Adrenal gland (tissue), 12 donors: ENCODE measurements around the gene TFDP3. TPM values are rescaled to one million over a fixed set of nuclear protein-coding genes. Genes with fewer than 3 reads are reported as not detected.

ENCODE experiments used
- DNase-seq, 7 donors: peaks; one replicate each; pipeline ENCODE4 v3.0.0-alpha.2; 2019 to 2020
- H3K27ac ChIP-seq, 5 donors: fragments of 200-600 bp; sonication (generic) in 4 of 5; 1 replicate in 3 of 5; 2 replicates in 2 of 5; pipeline versions ENCODE4 v1.5.1 to v1.8.0; 2016 to 2020; ENCODE audit warnings: mild to moderate bottlenecking in 1 of 5
- H3K27me3 ChIP-seq: fragments of 200-600 bp; 2 replicates; pipeline ENCODE4 v1.8.0; 2021
- H3K36me3 ChIP-seq, 2 donors: fragments of 200-600 bp; replicated peaks in 1 of 2; 1 replicate in 1 of 2; 2 replicates in 1 of 2; pipeline versions ENCODE4 v1.5.1 to v1.8.0; 2018 to 2022
- H3K4me1 ChIP-seq, 2 donors: fragments of 200-600 bp; replicated peaks in 1 of 2; 1 replicate in 1 of 2; 2 replicates in 1 of 2; pipeline versions ENCODE4 v1.5.1 to v1.8.0; 2018 to 2021
- H3K4me3 ChIP-seq, 4 donors: fragments of 200-600 bp; sonication (generic) in 3 of 4; one replicate each; pipeline ENCODE4 v1.5.1; 2016 to 2018
- H3K9me3 ChIP-seq, 3 donors: fragments of 200-600 bp; sonication (generic) in 1 of 3; replicated peaks in 1 of 3; 1 replicate in 2 of 3; 2 replicates in 1 of 3; pipeline versions ENCODE4 v1.5.1 to v1.8.0; 2016 to 2021
- CTCF ChIP-seq, 6 experiments: fragments of 450-650 bp in 4 of 6; fragments of 200-600 bp in 2 of 6; sonication (generic) in 1 of 6; IDR thresholded peaks; 1 replicate in 5 of 6; 2 replicates in 1 of 6; pipeline versions ENCODE4 v1.5.1 to v1.8.0; 2016 to 2021; ENCODE audit warnings: antibody characterized with exemption in 6 of 6, mild to moderate bottlenecking in 2 of 6, moderate library complexity in 1 of 6
- POLR2A ChIP-seq, 2 donors: fragments of 450-650 bp; IDR thresholded peaks; one replicate each; pipeline ENCODE4 v1.6.1; 2017; ENCODE audit warnings: antibody characterized with exemption in 2 of 2, mild to moderate bottlenecking in 2 of 2, moderate library complexity in 1 of 2
- WGBS, 4 donors: extraction: QIAGEN DNeasy Blood & Tissue Kit in 2 of 4; methylation state at CpG; one replicate each; pipeline versions ENCODE4 v1.1.5 to v1.1.7; 2013 to 2017; 5-methylcytosine and 5-hydroxymethylcytosine counted together
- intact Hi-C, 2 donors: fragments of 100-400 bp; cut with DNase I; formaldehyde crosslinking; loops; one replicate each; pipeline versions ENCODE4 v1.14.1 to v1.15.0; 2022 to 2023
- polyA plus RNA-seq, 3 donors: library from polyadenylated mRNA; stranded (reverse); fragments of 200-250 nt in 2 of 3; fragments of 350-450 nt in 1 of 3; fragmentation: Illumina TruSeq in 1 of 3; extraction: RNeasy Lipid Tissue Mini Kit (QIAGEN cat#74804) in 1 of 3; gene quantifications; one replicate each; pipeline ENCODE4 v1.2.3, GENCODE V29; 2013 to 2014
- total RNA-seq, 9 donors: library from RNA; depleted of rRNA in 4 of 9; stranded (reverse); fragments of >200 nt in 4 of 9; fragments of 120-200 nt in 1 of 9; fragmentation: NEBNext Ultra II Directional in 1 of 9; extraction: Animal tissue kit (Norgen Biotek cat#: 25700) in 1 of 9; gene quantifications; one replicate each; pipeline versions ENCODE4 v1.1.0 to v1.2.4, GENCODE V29; 2013 to 2023
- donor health status: healthy with polysubstance abuse.
- donor health status: Bipolar disorder and iron deficiency.
- donor health status: DM: yes; HTN: yes; CAD: no.
- donor health status: DM: no; HTN: no; CAD: no.
- donor health status: DM: no; HTN: no; CAD: no.
- donor health status: DM: yes; HTN: yes; CAD: no.

Gene TFDP3
- total and polyA plus RNA-seq, 12 donors = not detected

- TF ChIP-seq POLR2A (IDR thresholded peaks at IDR 0.05) = no peak
- no peak for TF ChIP-seq CTCF (IDR thresholded peaks at IDR 0.05)
- WGBS, 4 donors = 71 to 81% (median 77%) methylated on average over 5 of the region's 5 CpGs
Measured at GRCh38 chrX:133213117-133213516, 5.0 kb downstream of the TFDP3 start.

GRCh38 chrX:133207751-133208150 lies 10.4 kb downstream of the TFDP3 start:
- Histone ChIP-seq H3K36me3 (no peaks in the 10 kb centered on the region), H3K27ac (no peak overlapping the region), H3K4me3 (no peak overlapping the region), H3K4me1 (no peaks in the 10 kb centered on the region), H3K27me3 (peaks cover 11% of the 10 kb centered on the region), H3K9me3 (no peaks in the 10 kb centered on the region)
- TF ChIP-seq POLR2A (IDR thresholded peaks at IDR 0.05) (no peak), CTCF (IDR thresholded peaks at IDR 0.05) (no peak)
- no peak for DNase-seq
- intact Hi-C loops = no loop called here
- 59 to 73% (median 66%) methylated on average over 2 of the region's 2 CpGs for WGBS, 4 donors

More at GRCh38 chrX:133213117-133213516, 5.0 kb downstream of the TFDP3 start:
- H3K27ac ChIP-seq = no peak overlapping the region
- DNase-seq = no peak
- no peak overlapping the region for H3K4me3 ChIP-seq
- H3K36me3 ChIP-seq = no peaks in the 10 kb centered on the region
- no peaks in the 10 kb centered on the region for H3K4me1 ChIP-seq
- intact Hi-C loops = no loop called here
- H3K27me3 ChIP-seq = peaks cover 12% of the 10 kb centered on the region
- no peaks in the 10 kb centered on the region for H3K9me3 ChIP-seq

GRCh38 chrX:133191739-133192039 lies 26.5 kb downstream of the TFDP3 start:
- DNase-seq = no peak
- no peak for TF ChIP-seq POLR2A (IDR thresholded peaks at IDR 0.05)
- TF ChIP-seq CTCF (IDR thresholded peaks at IDR 0.05) = no peak
- no peaks in the 10 kb centered on the region for H3K4me1 ChIP-seq
- intact Hi-C loops = no loop called here
- WGBS, 4 donors = 8 to 34% (median 23%) methylated on average over 1 of the region's 1 CpG
- no peak overlapping the region for H3K27ac ChIP-seq
- H3K4me3 ChIP-seq = no peak overlapping the region
- H3K36me3 ChIP-seq = no peaks in the 10 kb centered on the region
- no peaks in the 10 kb centered on the region for H3K9me3 ChIP-seq
- H3K27me3 ChIP-seq = peaks cover 4% of the 10 kb centered on the region

- Histone ChIP-seq H3K27ac (no peak overlapping the region), H3K36me3 (no peaks in the 10 kb centered on the region), H3K27me3 (peaks cover 4% of the 10 kb centered on the region), H3K4me1 (no peaks in the 10 kb centered on the region), H3K4me3 (no peak overlapping the region), H3K9me3 (no peaks in the 10 kb centered on the region)
- intact Hi-C loops = no loop called here
- TF ChIP-seq POLR2A (IDR thresholded peaks at IDR 0.05) (no peak), CTCF (IDR thresholded peaks at IDR 0.05) (no peak)
- WGBS, 4 donors = 72 to 75% (median 74%) methylated on average over 6 to 10 of the region's 10 CpGs
- DNase-seq = no peak
Measured at GRCh38 chrX:133190877-133191738, 27.0 kb downstream of the TFDP3 start.
